H1 (cell line): ENCODE measurements around the gene EMID1. TPM values are rescaled to one million over a fixed set of nuclear protein-coding genes. Genes with fewer than 3 reads are reported as not detected.

Source experiments
- NANOG ChIP-seq: IDR thresholded peaks from 2 replicates; pipeline ENCODE4 v1.6.1; 2011; ENCODE audit warnings: low read length, low read depth, mild to moderate bottlenecking, inconsistent platforms; ENCODE audit not compliant: insufficient read depth, poor library complexity, severe bottlenecking
- polyA plus RNA-seq, 7 experiments: library from polyadenylated mRNA; depleted of rRNA in 3 of 7; stranded (reverse) in 5 of 7; unstranded in 2 of 7; fragments of >200 nt in 5 of 7; fragments of 200-250 nt in 2 of 7; gene quantifications; 1 replicate in 5 of 7; 2 replicates in 1 of 7; 4 replicates in 1 of 7; pipeline versions ENCODE4 v1.2.1 to v1.2.3, GENCODE V29; 2011 to 2013; ENCODE audit warnings: missing spikeins in 2 of 7, mixed read lengths in 2 of 7
- total RNA-seq: library from RNA; stranded (reverse); fragmentation: NEBNext Ultra II Directional; extraction: Animal tissue kit (Norgen Biotek cat#: 25700); gene quantifications from 2 replicates; pipeline ENCODE4 v1.2.1, GENCODE V29; 2021

The EMID1 gene
- total and polyA plus RNA-seq, 2 of the 8 experiments (the other 6 are each of a cell fraction or from before 2014, with no cell fraction given), result 3.9 to 7.4 TPM

GRCh38 chr22:29224859-29225410 is 19.2 kb downstream of the EMID1 start (continued):
- TF ChIP-seq NANOG, result no peak
